ENCODE results near the gene SP3. TPM values are rescaled to one million over a fixed set of nuclear protein-coding genes. Genes with fewer than 3 reads are reported as not detected.

The SP3 gene
- total RNA-seq, 1 experiment from 2014 or later = 82.4 TPM

GRCh38 chr2:173997753-173998152, 32.6 kb upstream of the SP3 start:
- DNase-seq (ENCODE audit: extremely low read depth, low read depth) = no peak

GRCh38 chr2:173997269-173997668, 32.1 kb upstream of the SP3 start:
- DNase-seq (ENCODE audit: extremely low read depth, low read depth) = no peak

- no peak for DNase-seq (ENCODE audit: extremely low read depth, low read depth)
Measured at GRCh38 chr2:173996766-173997165, 31.6 kb upstream of the SP3 start.

GRCh38 chr2:173993459-173993858, 28.3 kb upstream of the SP3 start:
- DNase-seq (ENCODE audit: extremely low read depth, low read depth) = no peak

- DNase-seq (ENCODE audit: extremely low read depth, low read depth) = no peak
Measured at GRCh38 chr2:173991856-173992588, 26.8 kb upstream of the SP3 start.

- DNase-seq (ENCODE audit: extremely low read depth, low read depth) = no peak
Measured at GRCh38 chr2:173990970-173991819, 26.0 kb upstream of the SP3 start.

- no peak for DNase-seq (ENCODE audit: extremely low read depth, low read depth)
Measured at GRCh38 chr2:173990245-173990644, 25.1 kb upstream of the SP3 start.

- no peak for DNase-seq (ENCODE audit: extremely low read depth, low read depth)
Measured at GRCh38 chr2:173989884-173990215, 24.7 kb upstream of the SP3 start.

GRCh38 chr2:173989160-173989883, 24.1 kb upstream of the SP3 start:
- DNase-seq (ENCODE audit: extremely low read depth, low read depth) = no peak

GRCh38 chr2:173986805-173987204, 21.6 kb upstream of the SP3 start:
- DNase-seq (ENCODE audit: extremely low read depth, low read depth) = no peak

GRCh38 chr2:173985605-173985992, 20.4 kb upstream of the SP3 start:
- no peak for DNase-seq (ENCODE audit: extremely low read depth, low read depth)

GRCh38 chr2:173984866-173985604, 19.9 kb upstream of the SP3 start:
- DNase-seq (ENCODE audit: extremely low read depth, low read depth) = no peak

- no peak for DNase-seq (ENCODE audit: extremely low read depth, low read depth)
Measured at GRCh38 chr2:173983391-173983871, 18.3 kb upstream of the SP3 start.

GRCh38 chr2:173982918-173983317, 17.7 kb upstream of the SP3 start:
- no peak for DNase-seq (ENCODE audit: extremely low read depth, low read depth)

- DNase-seq (ENCODE audit: extremely low read depth, low read depth) = no peak
Measured at GRCh38 chr2:173982182-173982714, 17.1 kb upstream of the SP3 start.

- DNase-seq (ENCODE audit: extremely low read depth, low read depth) = no peak
Measured at GRCh38 chr2:173981520-173981919, 16.3 kb upstream of the SP3 start.

GRCh38 chr2:173979751-173980351, 14.7 kb upstream of the SP3 start:
- no peak for DNase-seq (ENCODE audit: extremely low read depth, low read depth)

- DNase-seq (ENCODE audit: extremely low read depth, low read depth) = no peak
Measured at GRCh38 chr2:173978447-173978846, 13.3 kb upstream of the SP3 start.

GRCh38 chr2:173972636-173973035, 7.5 kb upstream of the SP3 start:
- no peak for DNase-seq (ENCODE audit: extremely low read depth, low read depth)

GRCh38 chr2:173972165-173972564, 7.0 kb upstream of the SP3 start:
- DNase-seq (ENCODE audit: extremely low read depth, low read depth) = no peak

All from NCI-H460 (cell line).